ENCODE data around the gene LPAR1.
A peak's percentile ranks its signal among the peaks of the same experiment; 100 is the strongest.

Gene LPAR1

DNA sequence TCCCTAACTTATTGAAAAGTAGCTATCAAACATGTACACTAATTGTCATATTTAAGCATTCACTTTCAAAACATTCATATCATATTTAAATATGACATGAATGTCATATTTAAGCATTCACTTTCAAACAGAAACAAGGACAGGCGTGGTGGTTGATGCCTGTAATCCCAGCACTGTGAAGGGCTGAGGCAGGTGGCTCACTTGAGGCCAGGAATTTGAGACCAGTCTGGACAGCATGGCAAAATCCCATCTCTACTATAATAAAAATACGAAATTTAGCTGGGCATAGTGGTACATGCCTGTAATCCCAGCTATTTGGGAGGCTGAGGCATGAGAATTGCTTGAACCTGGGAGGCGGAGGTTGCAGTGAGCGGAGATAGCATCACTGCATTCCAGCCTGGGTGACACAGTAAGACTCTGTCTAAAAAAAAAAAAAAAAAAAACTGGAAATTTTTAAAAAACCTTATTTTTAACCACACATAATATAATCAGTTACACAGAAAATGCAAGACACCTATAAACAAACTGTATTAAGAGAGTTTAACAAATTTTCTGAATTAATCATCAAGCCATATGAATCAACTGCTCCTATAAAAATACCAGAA, 88.1 kb downstream of the LPAR1 start:
- no peak for DNase-seq

DNA sequence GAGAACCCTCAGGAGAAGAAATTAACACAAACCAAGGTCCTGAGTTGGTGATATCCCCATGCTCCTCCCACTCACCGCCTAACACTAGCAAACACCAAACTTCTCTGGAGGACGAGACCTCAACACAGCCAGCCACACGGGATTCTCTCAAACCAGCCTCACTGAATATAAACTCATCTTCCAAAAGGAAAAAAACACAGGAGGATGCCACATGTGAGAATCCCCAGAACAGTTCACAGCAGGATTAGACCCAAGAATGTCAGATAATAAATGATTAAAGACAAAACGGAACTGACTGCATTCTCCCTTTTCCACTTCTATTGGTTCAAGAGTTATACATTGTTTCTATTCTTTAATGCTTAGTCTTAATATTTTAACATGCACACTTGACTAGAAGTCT, 89.2 kb downstream of the LPAR1 start:
- DNase-seq = no peak

DNA sequence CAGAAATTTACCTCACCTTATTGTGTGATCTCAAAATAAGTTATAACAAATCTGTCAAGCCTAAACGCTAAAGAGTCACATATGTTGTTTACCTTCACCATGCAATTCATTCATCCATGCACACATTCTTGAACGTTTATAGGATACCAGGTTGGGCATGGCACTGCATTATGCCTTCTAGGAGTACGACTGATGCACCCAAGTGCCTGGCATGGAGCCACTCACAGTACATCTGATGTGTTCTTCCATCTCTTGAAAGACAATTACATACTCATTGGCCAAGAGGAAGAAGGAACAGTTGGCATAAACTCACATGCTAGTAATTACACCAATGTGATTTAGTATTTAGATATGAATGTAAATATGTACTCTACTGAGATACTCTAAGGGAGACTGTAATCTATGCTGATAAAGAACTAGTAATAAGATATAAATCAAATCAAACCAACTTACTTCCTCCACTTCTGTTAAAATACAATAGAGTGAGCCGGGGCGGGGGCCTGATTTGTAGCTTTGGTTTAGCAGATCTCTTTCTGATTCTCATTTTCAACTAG, 90.7 kb downstream of the LPAR1 start:
- DNase-seq = peak; percentile 27

DNA sequence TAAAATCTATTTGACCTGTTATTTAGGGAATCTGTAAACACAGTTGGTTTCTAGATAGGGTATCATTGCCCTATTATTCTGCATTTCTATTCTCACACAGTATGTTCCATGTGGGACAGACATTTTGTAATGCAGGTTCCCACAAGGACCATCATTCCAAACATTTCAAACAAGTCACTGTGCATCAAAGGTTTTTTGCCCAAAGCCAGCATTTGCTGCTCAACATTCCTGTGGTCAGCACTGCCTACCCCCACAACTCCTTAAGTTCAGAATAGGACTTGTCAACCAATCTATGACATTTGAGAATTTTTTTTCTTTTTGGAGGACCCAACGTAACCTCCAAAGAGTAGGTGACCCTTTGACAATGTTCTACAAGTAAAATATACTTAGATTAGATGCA, 95.7 kb downstream of the LPAR1 start:
- DNase-seq = no peak

DNA sequence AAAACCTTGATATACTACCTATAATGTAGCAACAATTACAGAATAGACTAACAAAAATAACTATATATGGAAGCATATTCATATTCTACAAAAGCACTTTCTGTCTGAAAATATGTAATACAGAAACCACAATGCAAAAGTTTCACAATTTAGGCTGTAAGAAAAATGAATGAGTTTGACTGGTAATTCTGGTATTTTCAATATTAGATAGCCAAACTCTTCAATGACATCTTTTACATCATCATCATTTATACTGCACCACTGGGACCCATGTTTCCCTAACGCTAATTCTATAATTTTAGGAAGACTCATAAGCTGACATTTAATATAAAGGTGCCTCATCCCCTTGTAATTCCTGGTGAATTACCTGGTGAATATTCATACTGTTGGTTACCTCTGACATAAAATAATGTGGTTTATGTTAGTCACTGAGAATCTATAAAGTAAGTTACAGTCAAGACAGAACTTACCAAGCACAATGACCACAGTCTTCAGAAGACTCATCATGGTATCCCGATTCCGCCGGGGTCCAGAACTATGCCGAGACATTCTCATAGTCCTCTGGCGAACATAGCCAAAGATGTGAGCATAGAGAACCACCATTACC, 97.2 kb downstream of the LPAR1 start:
- DNase-seq = no peak

DNA sequence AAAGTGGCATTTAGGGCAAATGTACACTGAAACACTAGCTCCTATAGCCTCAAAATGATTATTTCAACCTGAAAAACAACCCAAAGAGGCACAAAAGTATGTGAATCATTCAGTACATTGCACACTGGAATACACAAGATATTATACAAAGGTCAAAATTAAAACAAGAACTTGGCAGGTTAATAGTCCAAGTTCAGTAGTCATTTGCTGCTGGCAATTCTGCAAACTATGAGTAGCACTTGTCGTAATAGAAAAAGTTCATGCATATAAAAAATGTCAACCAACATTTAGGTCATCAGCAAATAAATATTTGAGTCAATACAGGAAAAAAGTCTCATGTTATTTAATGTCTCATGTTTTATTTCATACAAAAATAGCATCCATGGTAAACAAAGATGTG, 98.7 kb downstream of the LPAR1 start:
- DNase-seq = no peak

DNA sequence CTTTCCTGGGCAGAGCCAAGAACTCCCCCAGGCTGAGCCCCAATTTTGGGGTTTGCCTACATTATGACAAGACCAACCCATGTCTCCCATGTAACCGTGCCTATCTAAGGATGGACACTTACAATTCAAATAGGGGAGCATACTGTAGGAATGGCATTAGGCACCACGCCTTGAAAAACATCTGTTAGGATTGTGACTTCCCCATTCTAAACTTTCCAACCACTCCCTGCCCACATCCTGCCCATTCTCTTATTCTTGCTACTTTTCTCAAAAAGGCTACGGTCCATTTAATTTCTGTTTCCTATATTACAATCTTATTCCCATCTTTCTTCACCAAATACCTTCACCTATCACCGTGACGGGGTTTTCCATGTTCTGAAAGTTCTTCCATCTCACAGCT, 99.2 kb downstream of the LPAR1 start:
- DNase-seq = no peak

DNA sequence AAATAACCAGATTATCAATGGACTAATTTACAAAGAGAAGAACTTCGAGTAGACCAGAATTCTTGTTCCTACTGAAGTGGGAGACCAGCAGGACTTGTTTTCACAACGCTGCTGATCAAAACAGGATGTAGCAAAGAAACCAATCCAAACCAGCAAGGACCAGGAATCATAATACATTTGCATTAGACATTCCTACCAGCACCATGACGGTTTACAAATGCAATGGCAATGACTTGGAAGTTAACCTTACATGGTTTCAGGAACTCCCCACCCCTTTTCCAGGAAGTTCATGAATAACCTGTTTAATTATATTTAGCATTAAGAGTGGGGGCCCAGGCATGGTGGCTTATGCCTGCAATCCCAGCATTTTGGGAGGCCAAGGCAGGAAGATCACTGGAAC, 100.0 kb downstream of the LPAR1 start:
- peak; percentile 66 for DNase-seq

DNA sequence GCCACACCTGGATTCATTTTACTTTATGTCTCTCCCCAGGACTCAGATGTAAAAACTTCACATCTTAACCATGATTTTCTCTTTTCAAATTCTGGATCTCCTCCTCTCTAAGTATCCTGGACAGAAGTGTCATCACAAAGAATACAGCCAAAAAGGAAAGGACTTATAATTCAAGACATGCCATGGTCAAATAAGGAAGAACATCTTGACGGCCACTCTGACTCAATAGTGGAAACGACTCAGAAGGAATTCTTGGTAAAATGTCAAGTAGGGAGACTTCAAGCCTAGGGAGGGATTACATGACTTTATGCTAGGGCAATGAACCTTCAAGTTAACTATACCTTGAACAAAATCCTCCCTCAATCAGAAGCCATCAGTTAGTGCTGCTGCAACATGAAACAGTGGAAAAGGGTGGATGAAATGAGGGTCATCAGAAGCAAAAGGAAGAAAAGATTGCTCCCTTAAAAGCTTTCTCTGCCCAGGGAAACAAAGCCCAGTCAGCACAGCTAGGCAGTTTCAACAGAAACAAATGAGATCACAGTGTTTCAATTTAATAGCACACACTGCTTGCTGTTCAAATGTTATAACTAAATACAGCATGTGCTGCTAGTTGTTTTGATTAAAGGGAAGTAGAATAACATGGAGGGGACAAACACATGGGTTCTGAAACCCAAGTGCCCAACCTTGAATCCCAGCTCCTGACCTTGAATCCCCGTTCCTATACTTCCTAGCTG, 101.4 kb downstream of the LPAR1 start:
- DNase-seq = no peak

DNA sequence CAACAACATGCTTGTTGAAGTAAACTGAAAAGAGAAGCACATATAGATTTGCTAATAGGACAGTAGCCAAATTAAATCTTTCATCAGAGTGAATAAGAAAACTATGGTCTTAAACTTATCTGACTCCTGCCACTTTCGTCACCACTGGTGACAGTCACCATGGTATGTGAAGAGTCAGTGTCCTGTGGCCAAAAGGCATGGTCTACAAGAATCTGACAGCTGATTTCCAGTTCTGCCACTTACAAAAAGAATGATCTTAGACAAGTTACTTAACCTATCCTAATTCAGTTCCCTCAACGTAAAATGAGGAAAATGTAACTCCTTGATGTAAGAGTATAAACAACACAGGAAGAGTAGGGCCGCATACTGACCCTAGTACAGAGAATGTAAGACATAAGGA, 102.0 kb downstream of the LPAR1 start:
- DNase-seq = no peak

DNA sequence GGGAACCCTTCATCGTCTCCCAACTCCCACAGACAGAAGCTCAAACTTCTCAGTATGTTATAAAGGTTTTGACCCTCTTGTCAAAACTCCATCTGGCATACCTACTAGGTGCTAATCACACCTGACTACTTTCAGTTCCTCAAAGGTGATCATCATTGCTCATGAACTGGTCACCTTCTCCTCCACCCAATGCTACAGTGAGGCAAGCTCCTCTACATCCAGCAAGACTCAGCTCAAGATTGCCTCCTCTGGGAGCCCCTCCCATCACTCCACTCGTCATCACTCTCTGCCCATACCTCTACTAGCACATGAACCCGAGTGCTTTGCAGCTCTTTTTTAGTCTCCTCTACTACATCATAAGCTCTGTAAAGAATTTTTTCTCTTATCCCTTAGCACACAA, 102.4 kb downstream of the LPAR1 start:
- DNase-seq = no peak

DNA sequence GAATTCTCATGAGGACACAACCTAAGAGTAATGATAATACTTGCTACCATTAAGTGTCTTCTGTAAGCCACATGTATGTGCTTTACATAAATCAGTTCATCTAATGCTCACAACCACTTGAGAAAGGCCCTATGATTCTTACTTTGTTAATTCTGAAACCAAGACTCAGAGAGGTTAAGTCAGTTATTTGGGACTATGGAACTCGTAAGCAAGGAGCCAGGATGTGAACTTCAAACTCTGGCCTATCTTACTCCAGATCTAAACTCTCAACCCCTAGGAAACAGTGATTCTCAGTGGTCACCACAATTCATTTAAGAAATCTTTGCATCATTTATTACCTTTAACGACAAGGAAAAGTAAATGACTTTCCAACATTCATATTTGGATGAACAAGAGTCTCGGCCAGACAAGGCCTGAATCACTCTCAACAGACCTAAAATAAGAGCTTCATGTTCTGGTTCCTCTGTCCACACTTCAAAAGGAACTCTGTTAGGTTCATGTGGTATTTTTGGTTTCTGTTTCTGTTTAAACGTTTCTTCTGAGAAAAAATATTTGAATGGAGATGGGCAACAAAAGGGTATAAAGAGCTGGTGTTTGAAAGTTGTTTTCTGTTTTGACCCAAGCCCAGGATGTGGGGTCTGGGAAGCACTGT, 104.8 kb downstream of the LPAR1 start:
- DNase-seq = no peak

DNA sequence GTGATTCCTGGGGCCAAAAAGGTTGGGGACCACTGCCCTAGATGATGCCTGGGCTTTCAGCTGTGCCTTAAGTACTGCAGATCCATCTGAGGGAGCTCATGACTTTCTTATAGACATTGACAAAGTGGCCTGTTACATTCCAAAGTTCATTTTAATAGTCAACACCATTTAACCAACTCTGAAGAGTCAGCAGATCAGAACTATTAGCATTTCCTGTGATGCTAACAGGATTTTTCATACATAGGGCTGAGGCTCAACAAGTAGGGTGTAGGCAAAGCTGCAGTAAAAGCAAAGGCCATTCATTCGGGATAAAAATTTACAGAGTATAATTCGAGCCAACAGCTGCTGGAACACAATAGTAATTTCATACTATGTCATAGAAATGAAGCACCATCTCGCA, 105.4 kb downstream of the LPAR1 start:
- no peak for DNase-seq

DNA sequence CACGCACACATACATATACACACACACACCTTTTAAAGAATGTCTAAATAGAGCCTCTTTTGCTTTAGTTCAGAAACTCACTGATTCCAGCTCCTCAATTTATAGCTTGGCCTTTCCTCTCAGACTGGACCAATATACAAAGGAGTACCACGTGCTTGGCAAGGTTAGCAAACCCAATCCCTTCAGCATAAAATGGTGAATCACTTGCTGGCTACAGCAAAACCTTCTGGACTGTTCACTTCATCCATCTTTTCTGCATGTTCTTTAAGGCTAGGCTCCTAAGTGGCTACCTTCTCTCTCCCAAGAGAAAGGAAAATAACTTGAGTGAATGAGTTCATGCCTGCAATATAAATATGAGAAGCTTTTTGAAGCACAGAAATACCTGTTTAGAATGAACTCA, 109.7 kb downstream of the LPAR1 start:
- no peak for DNase-seq

DNA sequence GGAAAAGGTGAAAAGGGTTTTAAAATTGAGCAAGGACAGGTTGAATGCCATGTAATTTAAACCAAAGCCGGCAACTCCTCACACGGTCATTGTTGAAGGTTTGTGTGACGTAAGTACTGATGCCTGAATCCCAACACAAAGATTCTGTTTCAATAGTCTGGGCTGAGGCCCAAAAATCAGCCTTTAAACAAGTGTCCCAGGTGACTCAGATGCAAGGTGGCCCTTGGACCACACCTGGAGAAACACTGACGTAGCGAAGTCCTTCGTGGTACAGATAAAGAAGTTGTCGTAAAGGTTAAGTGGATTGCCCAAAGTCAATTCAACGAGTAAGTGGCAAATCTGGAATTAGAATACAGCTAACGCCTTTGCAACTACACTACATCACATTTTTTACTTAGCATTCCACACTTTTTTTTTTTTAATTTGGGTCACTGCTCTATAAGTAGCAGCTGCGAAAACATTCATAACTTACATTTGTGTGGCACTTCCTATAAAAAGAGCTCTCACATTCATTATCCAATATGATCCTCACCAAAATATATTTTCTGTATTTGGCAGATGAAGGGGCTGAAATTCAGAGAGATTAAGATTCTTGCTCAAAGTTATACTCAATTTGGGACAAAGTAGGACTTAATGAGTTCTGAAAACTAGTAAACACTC, 111.3 kb downstream of the LPAR1 start:
- DNase-seq = peak; percentile 69

DNA sequence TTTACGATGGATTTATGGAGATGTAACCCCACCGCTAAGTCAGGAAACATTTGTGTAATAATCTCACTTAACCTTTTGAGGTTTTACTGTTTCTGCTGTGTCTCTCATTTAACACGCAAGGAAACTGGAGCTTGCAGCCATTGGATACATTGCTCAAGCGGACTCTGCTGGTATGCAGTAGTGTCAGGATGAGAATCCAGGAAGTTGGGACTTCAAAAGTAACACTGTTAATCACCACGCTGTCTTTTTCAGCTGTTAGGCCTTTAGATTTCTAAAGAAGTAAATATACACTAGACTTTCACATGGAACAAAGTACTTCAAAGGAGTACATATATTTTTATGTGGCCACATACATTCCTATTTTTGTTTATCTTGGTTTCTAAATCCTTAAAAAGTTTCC, 114.7 kb downstream of the LPAR1 start:
- DNase-seq = no peak

DNA sequence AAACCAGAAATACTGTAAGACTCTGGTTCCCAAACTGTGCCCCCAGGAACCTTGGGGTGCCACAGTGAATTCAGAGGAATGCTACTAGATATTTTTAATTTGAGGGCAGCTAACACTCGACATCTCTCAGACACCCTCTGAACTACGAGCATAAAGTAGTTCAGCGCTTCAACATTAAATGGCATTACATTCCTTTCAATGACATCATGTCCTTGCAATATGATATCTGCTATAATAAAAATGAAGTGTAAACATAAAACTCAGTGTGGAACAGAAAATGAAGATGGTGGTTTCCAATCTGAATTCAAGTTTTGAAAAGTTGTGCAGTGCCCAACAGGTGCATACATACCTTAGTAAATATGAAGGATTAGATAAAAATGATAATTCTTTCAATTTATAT, 116.1 kb downstream of the LPAR1 start:
- DNase-seq = peak; percentile 16

DNA sequence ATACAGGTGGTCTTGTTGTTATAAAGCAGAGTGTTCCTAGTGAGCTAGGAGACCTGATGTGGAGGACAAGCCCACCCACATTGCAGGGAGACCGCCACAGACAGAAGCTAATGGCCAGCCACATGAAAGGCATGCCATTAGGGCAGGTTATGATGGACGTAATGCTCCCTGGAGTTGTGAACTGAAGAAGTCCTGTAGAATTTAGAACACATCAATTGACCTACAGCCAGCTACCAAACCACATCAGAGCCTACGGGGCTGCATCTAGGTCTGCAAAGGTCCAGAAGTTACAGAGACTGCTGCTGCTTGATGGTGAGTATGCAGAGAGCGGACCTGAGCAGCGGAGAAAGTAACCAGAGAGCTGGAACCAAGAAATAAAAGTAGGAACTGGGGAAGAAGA, 116.6 kb downstream of the LPAR1 start:
- no peak for DNase-seq

DNA sequence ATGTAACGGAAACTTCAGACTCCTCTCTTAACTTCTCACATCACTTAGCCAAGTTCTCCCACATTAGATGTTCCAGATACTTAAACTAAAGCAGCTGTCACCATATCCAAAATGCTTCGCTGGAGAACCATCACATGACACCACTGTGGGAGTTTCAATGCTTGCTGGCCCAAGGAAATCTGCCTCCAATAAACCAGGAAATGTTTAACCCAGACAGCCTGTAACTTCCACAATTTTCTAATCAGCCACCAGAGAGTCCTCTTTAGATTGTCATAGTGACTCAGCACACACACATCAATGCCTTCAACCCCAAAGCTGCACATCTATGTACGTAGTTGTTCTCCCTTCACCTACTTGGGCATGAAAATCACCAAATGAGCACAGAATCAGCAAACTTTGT, 118.7 kb downstream of the LPAR1 start:
- DNase-seq = no peak

DNA sequence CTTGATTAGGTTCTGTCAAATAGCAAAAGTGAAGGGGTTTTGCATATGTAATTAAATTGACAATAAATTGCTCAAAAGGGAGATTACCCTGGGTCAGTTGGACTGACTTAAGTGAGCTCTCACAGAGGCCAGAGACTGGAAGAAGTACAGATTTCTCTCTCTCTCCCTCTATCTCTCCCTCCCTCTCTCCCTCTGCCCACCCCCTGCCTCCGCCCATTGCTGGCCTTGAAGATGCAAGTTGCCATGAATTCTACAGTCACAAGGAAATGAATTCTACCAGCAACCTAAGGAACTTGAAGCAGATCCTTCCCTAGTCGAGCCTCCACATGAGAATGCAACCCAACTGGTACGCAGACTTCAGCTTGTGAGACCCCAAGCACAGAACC, 119.2 kb downstream of the LPAR1 start:
- no peak for DNase-seq

DNA sequence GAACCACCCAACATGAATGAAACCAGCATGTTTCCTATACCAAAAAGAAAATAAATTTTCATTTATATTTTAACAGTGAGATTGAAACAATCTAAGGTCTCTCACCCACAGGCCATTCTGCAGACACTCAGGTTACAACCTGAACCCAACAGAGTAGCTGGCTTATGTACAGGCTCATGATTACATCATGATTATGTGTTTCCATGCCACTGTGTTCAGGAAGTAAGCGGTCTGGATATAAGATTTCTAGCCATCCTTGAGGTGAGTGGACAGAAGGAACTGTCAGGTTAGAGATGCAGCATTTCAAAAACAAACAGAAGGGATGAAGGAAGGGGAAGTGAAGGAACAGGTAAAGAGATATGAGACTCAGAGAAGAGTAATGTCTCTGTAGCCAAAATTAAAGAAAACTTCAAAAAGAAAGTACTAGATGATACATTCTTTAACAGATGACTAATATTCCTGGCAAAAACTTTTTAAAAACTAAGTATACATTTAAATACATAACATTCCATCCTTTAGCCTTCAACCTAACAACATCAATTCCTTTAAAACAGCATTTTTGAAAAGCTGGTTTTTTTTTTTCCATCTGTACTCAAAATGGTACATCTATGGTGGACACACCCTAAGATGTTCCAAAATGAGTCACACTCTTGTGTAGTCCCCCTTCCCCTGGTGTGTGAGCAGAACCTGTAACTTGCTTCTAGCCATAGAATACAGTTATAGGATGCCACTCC, 119.8 kb downstream of the LPAR1 start:
- no peak for DNase-seq

DNA sequence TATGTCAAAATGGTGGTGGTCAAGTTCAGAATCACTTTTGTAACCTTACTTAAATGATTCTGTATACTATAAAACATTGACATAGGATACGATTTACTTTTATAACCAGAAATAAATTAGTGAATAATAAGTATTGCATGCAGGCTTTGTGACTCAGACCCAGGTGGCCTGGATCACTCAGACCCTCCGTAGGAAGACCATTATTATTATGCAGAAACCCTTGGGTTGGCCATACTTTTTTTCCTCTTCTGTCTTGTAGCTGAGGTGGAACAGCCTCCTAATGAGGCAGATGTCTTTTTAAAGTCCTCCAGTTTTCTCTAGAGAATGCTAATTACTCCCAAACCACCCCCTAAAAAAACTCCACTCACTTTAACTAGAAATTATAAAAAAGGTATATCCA, 121.9 kb downstream of the LPAR1 start:
- DNase-seq = no peak

Measured in NCI-H2029 (cell line).